HAP-1 (cell line): ENCODE results near the gene SCARB1.
A peak's percentile ranks its signal among the peaks of the same experiment; 100 is the strongest.

Source experiments
- DNase-seq, 2 experiments: peaks; one replicate each; pipeline ENCODE4 v3.0.0-alpha.2; 2016 to 2020; ENCODE audit warnings: low spot score in 2 of 2
- H3K27me3 ChIP-seq: fragments of 250-450 bp; sonication (Bioruptor Pico); 2 replicates; pipeline ENCODE4 v1.5.1; 2020; ENCODE audit warnings: low read depth, mild to moderate bottlenecking, moderate library complexity
- H3K36me3 ChIP-seq: fragments of 250-450 bp; sonication (Bioruptor Pico); replicated peaks from 2 replicates; pipeline ENCODE4 v1.5.1; 2020; ENCODE audit warnings: mild to moderate bottlenecking
- H3K4me1 ChIP-seq: fragments of 250-450 bp; sonication (Bioruptor Pico); 2 replicates; pipeline ENCODE4 v1.5.1; 2020; ENCODE audit warnings: mild to moderate bottlenecking
- H3K4me3 ChIP-seq: fragments of 250-450 bp; sonication (Bioruptor Pico); 2 replicates; pipeline ENCODE4 v1.5.1; 2020; ENCODE audit warnings: mild to moderate bottlenecking, moderate library complexity
- H3K9me3 ChIP-seq: fragments of 250-450 bp; sonication (Bioruptor Pico); 2 replicates; pipeline ENCODE4 v1.5.1; 2020; ENCODE audit warnings: mild to moderate bottlenecking, moderate library complexity
- in situ Hi-C: fragments of 300-500 bp; cut with MboI; formaldehyde crosslinking; loops from 3 replicates; pipeline ENCODE4 v1.14.3; 2020; ENCODE audit warnings: low sequenced_read_pairs, inconsistent platforms, mixed read lengths

Gene SCARB1

GRCh38 chr12:124774462-124775167, 89.0 kb downstream of the SCARB1 start:
- Histone ChIP-seq H3K9me3 (no peaks in the 10 kb centered on the region), H3K4me1 (peaks cover 10% of the 10 kb centered on the region), H3K36me3 (no peaks in the 10 kb centered on the region), H3K4me3 (no peak overlapping the region), H3K27me3 (no peaks in the 10 kb centered on the region)
- in situ Hi-C loops, result no loop called here
- DNase-seq, result no peak

- Histone ChIP-seq H3K27me3 (no peaks in the 10 kb centered on the region), H3K36me3 (no peaks in the 10 kb centered on the region), H3K9me3 (no peaks in the 10 kb centered on the region), H3K4me1 (peaks cover 10% of the 10 kb centered on the region), H3K4me3 (no peak overlapping the region)
- in situ Hi-C loops, result no loop called here
- no peak for DNase-seq
Observed at GRCh38 chr12:124774054-124774461, 89.6 kb downstream of the SCARB1 start.

GRCh38 chr12:124772289-124773170, 91.1 kb downstream of the SCARB1 start:
- DNase-seq, result no peak
- H3K4me3 ChIP-seq, result no peak overlapping the region
- no peaks in the 10 kb centered on the region for H3K27me3 ChIP-seq
- in situ Hi-C loops, result no loop called here
- H3K4me1 ChIP-seq, result peaks cover 10% of the 10 kb centered on the region
- H3K9me3 ChIP-seq, result no peaks in the 10 kb centered on the region
- H3K36me3 ChIP-seq, result no peaks in the 10 kb centered on the region

- in situ Hi-C loops, result no loop called here
- Histone ChIP-seq H3K4me3 (no peak overlapping the region), H3K9me3 (no peaks in the 10 kb centered on the region), H3K4me1 (peaks cover 10% of the 10 kb centered on the region), H3K27me3 (no peaks in the 10 kb centered on the region), H3K36me3 (no peaks in the 10 kb centered on the region)
- peak; percentile 40 to 93 for DNase-seq
Observed at GRCh38 chr12:124771462-124772288, 92.0 kb downstream of the SCARB1 start.

GRCh38 chr12:124770728-124771127, 92.9 kb downstream of the SCARB1 start:
- peaks cover 3% of the 10 kb centered on the region for H3K4me1 ChIP-seq
- no peaks in the 10 kb centered on the region; the same call in 1 of the 2 replicates for H3K9me3 ChIP-seq
- H3K4me3 ChIP-seq, result no peak overlapping the region
- no peak for DNase-seq
- in situ Hi-C loops, result no loop called here
- H3K36me3 ChIP-seq, result no peaks in the 10 kb centered on the region
- H3K27me3 ChIP-seq, result no peaks in the 10 kb centered on the region

- Histone ChIP-seq H3K27me3 (no peaks in the 10 kb centered on the region), H3K4me1 (peaks cover 3% of the 10 kb centered on the region; the same call in 1 of the 2 replicates), H3K4me3 (no peak overlapping the region), H3K9me3 (peaks cover 4% of the 10 kb centered on the region), H3K36me3 (no peaks in the 10 kb centered on the region)
- in situ Hi-C loops, result loop anchor here (5.0 to 10.0 kb wide), 2 partner anchors 435 to 728 kb away; no protein-coding TSS in a partner anchor
- no peak for DNase-seq
Observed at GRCh38 chr12:124769881-124770512, 93.7 kb downstream of the SCARB1 start.

GRCh38 chr12:124769163-124769530, 94.5 kb downstream of the SCARB1 start:
- in situ Hi-C loops, result loop anchor here (5.0 to 10.0 kb wide), 2 partner anchors 434 to 727 kb away; no protein-coding TSS in a partner anchor
- H3K9me3 ChIP-seq, result peaks cover 11% of the 10 kb centered on the region
- H3K36me3 ChIP-seq, result no peaks in the 10 kb centered on the region
- no peaks in the 10 kb centered on the region for H3K27me3 ChIP-seq
- DNase-seq, result no peak
- no peak overlapping the region for H3K4me3 ChIP-seq
- H3K4me1 ChIP-seq, result peaks cover 3% of the 10 kb centered on the region; the same call in 1 of the 2 replicates

GRCh38 chr12:124768452-124769162, 95.1 kb downstream of the SCARB1 start:
- Histone ChIP-seq H3K4me1 (peaks cover 3% of the 10 kb centered on the region; the same call in 1 of the 2 replicates), H3K4me3 (no peak overlapping the region), H3K36me3 (no peaks in the 10 kb centered on the region), H3K9me3 (peaks cover 11% of the 10 kb centered on the region), H3K27me3 (no peaks in the 10 kb centered on the region)
- DNase-seq, result no peak
- in situ Hi-C loops, result loop anchor here (5.0 to 10.0 kb wide), 2 partner anchors 434 to 726 kb away; no protein-coding TSS in a partner anchor

- peak; percentile 36 to 85 for DNase-seq
- H3K9me3 ChIP-seq, result peaks cover 11% of the 10 kb centered on the region
- in situ Hi-C loops, result loop anchor here (5.0 to 10.0 kb wide), 2 partner anchors 432 to 725 kb away; no protein-coding TSS in a partner anchor
- H3K36me3 ChIP-seq, result no peaks in the 10 kb centered on the region
- H3K27me3 ChIP-seq, result no peaks in the 10 kb centered on the region
- H3K4me1 ChIP-seq, result peaks cover 3% of the 10 kb centered on the region; the same call in 1 of the 2 replicates
- H3K4me3 ChIP-seq, result no peak overlapping the region
Observed at GRCh38 chr12:124767066-124767821, 96.4 kb downstream of the SCARB1 start.

GRCh38 chr12:124766727-124767065, 97.0 kb downstream of the SCARB1 start:
- Histone ChIP-seq H3K4me3 (no peak overlapping the region), H3K36me3 (no peaks in the 10 kb centered on the region), H3K9me3 (peaks cover 11% of the 10 kb centered on the region), H3K27me3 (no peaks in the 10 kb centered on the region), H3K4me1 (peaks cover 3% of the 10 kb centered on the region; the same call in 1 of the 2 replicates)
- no peak for DNase-seq
- in situ Hi-C loops, result loop anchor here (5.0 to 10.0 kb wide), 2 partner anchors 432 to 724 kb away; no protein-coding TSS in a partner anchor

- no peaks in the 10 kb centered on the region for H3K4me1 ChIP-seq
- H3K36me3 ChIP-seq, result no peaks in the 10 kb centered on the region
- no peak for DNase-seq
- H3K9me3 ChIP-seq, result peaks cover 11% of the 10 kb centered on the region
- in situ Hi-C loops, result loop anchor here (5.0 to 10.0 kb wide), 2 partner anchors 431 to 724 kb away; no protein-coding TSS in a partner anchor
- H3K27me3 ChIP-seq, result no peaks in the 10 kb centered on the region
- no peak overlapping the region for H3K4me3 ChIP-seq
Observed at GRCh38 chr12:124765581-124766489, 97.8 kb downstream of the SCARB1 start.
